Natural killer cell (primary cell): ENCODE results near the gene NPW. TPM values are rescaled to one million over a fixed set of nuclear protein-coding genes. Genes with fewer than 3 reads are reported as not detected.

Source experiments
- ATAC-seq, 3 donors: fragments of 150-1000 bp in 2 of 3; fragments of 200-7000 bp in 1 of 3; cut with Tn5 transposase; 1 replicate in 1 of 3; 2 replicates in 2 of 3; pipeline ENCODE4 v1.10.0; 2021; ENCODE audit warnings: mild to moderate bottlenecking in 2 of 3, moderate library complexity in 2 of 3
- DNase-seq, 2 donors: peaks; one replicate each; pipeline versions ENCODE4 v3.0.0 to v3.0.0-alpha.2; 2013 to 2021; ENCODE audit warnings: mixed read lengths in 1 of 2
- H3K27ac ChIP-seq: one replicate; pipeline ENCODE4 v1.5.1; 2013; ENCODE audit warnings: mild to moderate bottlenecking, low read length
- H3K27me3 ChIP-seq: one replicate; pipeline ENCODE4 v1.6.1; 2013; ENCODE audit warnings: low read length; ENCODE audit not compliant: control insufficient read depth, insufficient read depth
- H3K36me3 ChIP-seq: one replicate; pipeline ENCODE4 v1.6.1; 2013; ENCODE audit warnings: low read length; ENCODE audit not compliant: control insufficient read depth, insufficient read depth
- H3K4me1 ChIP-seq: one replicate; pipeline ENCODE4 v1.6.1; 2013; ENCODE audit warnings: low read length; ENCODE audit not compliant: control insufficient read depth, insufficient read depth
- H3K4me3 ChIP-seq: one replicate; pipeline ENCODE4 v1.5.1; 2013; ENCODE audit warnings: low read length
- H3K9me3 ChIP-seq: one replicate; pipeline ENCODE4 v1.6.1; 2013; ENCODE audit warnings: low read length; ENCODE audit not compliant: control insufficient read depth, insufficient read depth
- H3K27ac Mint-ChIP-seq, 2 donors: one replicate each; pipeline ENCODE4 v1.8.0; 2022; ENCODE audit warnings: mild to moderate bottlenecking in 2 of 2, mixed read lengths in 2 of 2, moderate library complexity in 1 of 2
- H3K27me3 Mint-ChIP-seq, 2 donors: one replicate each; pipeline ENCODE4 v1.8.0; 2022; ENCODE audit warnings: low read depth in 2 of 2, mixed read lengths in 2 of 2
- H3K36me3 Mint-ChIP-seq: one replicate; pipeline ENCODE4 v1.8.0; 2022; ENCODE audit warnings: mixed read lengths
- H3K4me1 Mint-ChIP-seq, 2 donors: one replicate each; pipeline ENCODE4 v1.8.0; 2022; ENCODE audit warnings: mixed read lengths in 2 of 2
- H3K4me3 Mint-ChIP-seq: one replicate; pipeline ENCODE4 v1.8.0; 2022; ENCODE audit warnings: mild to moderate bottlenecking, moderate library complexity, mixed read lengths
- H3K9me3 Mint-ChIP-seq, 2 donors: one replicate each; pipeline ENCODE4 v1.8.0; 2022; ENCODE audit warnings: mixed read lengths in 2 of 2
- WGBS: methylation state at CpG from one replicate; pipeline ENCODE4 v1.1.7; 2013; ENCODE audit warnings: missing lambda C conversion rate; ENCODE audit not compliant: insufficient coverage; 5-methylcytosine and 5-hydroxymethylcytosine counted together
- intact Hi-C: fragments of 100-400 bp; cut with micrococcal nuclease; formaldehyde crosslinking; loops from one replicate; pipeline ENCODE4 v1.14.2; 2022
- total RNA-seq, 4 donors: library from RNA; stranded (reverse); fragments of 120-200 nt in 1 of 4; gene quantifications; one replicate each; pipeline versions ENCODE4 v1.2.3 to v1.2.4, GENCODE V29; 2013 to 2022
- TF ChIP-seq, protein P1 (sequence below): fragments of 200-600 bp; IDR thresholded peaks from one replicate; pipeline ENCODE4 v1.8.0; 2022; ENCODE audit warnings: antibody characterized with exemption

NPW gene
- total RNA-seq, 3 donors from 2014 or later (not counting 1 experiment from before 2014, with no cell fraction given), result 0.80 TPM; not detected in 2

DNA sequence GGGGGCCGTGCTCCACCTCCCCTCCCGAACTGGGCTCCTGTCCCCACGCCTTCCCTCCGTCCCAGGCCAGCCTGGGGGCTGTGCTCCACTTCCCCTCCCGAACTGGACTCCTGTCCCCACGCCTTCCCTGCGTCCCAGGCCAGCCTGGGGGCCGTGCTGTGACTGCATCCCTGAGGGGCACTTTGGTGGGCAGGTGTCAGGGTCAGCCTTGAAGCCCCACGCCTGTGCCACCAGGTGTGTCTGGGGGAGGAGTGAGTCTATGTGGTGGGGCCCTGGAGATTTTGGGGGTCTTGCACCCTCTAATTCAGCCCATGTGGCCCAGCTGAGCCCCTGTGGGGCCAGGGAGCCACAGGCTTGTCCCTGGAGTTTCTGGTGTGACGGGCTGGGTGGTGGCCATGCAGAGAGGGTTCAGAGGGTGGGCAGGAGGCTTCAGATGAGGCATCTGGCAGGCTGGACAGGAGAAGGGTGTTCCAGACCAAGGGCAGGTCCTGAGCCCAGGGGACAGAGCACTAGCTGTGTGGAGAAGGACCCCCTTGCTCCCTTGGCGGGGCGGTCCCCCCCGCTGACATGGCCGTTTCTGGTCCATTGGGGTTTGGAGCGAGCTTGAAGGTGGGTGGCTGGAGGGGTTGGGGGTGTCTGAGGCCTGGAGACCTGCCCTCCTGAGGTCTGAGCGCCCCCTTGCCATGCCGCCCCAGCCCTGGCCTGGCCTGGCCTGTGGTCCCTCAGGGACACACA, 15.3 kb downstream of the NPW start:
- ATAC-seq, result no peak
- Histone ChIP-seq H3K27me3 (no peaks in the 10 kb centered on the region), H3K4me3 (no peak overlapping the region), H3K9me3 (no peaks in the 10 kb centered on the region), H3K27ac (no peak overlapping the region), H3K4me1 (peaks cover 6% of the 10 kb centered on the region), H3K36me3 (no peaks in the 10 kb centered on the region)
- intact Hi-C loops, result no loop called here
- H3K27ac Mint-ChIP-seq, result no peak overlapping the region
- no peak for DNase-seq
- no peaks in the 10 kb centered on the region for H3K36me3 Mint-ChIP-seq
- WGBS, result 93% methylated on average over 17 of the region's 17 CpGs
- H3K27me3 Mint-ChIP-seq, result no peaks in the 10 kb centered on the region
- no peak overlapping the region for H3K4me3 Mint-ChIP-seq
- no peaks in the 10 kb centered on the region for H3K9me3 Mint-ChIP-seq
- no peaks in the 10 kb centered on the region for H3K4me1 Mint-ChIP-seq
- TF ChIP-seq, protein P1, sequence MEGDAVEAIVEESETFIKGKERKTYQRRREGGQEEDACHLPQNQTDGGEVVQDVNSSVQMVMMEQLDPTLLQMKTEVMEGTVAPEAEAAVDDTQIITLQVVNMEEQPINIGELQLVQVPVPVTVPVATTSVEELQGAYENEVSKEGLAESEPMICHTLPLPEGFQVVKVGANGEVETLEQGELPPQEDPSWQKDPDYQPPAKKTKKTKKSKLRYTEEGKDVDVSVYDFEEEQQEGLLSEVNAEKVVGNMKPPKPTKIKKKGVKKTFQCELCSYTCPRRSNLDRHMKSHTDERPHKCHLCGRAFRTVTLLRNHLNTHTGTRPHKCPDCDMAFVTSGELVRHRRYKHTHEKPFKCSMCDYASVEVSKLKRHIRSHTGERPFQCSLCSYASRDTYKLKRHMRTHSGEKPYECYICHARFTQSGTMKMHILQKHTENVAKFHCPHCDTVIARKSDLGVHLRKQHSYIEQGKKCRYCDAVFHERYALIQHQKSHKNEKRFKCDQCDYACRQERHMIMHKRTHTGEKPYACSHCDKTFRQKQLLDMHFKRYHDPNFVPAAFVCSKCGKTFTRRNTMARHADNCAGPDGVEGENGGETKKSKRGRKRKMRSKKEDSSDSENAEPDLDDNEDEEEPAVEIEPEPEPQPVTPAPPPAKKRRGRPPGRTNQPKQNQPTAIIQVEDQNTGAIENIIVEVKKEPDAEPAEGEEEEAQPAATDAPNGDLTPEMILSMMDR, result no peak

DNA sequence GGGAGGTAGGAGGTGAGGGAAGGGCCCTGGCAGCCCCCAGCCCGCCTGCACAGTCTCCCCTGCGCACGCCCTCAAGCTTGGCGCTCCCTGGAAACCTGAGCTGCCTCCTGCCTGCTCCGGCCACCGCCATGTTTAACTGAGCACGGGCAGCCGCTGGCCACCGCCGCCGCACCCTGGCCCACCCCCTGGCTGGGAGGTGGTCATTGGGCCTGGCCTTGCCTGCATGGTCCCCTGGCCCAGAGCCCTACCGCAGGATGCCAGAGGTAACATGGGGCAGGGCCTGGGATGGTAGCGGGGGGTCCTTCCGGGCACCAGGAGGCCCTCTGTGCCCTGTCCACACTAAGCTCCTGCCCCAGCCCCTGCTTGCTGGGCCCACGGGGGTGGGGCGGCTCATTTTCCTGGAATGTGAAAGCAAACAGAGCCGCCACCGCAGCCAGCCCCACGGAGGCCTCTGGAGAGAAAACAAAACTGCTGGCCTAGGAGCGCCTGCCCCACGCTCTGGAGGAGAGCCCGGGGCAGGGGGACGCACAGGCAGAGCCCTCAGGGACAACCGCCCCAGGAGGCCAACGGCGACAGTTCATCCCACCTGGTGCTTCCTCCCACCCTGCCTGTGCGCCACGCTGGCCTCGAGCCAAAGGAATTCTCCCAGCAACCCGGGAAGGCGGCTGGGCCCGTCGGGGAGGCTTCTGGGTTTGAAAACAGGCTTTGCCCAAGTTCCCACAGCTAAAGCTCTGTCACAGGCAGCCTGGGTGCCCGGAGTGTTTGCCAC, 16.0 kb downstream of the NPW start:
- no peaks in the 10 kb centered on the region for H3K27me3 ChIP-seq
- 94% methylated on average over 34 of the region's 34 CpGs for WGBS
- H3K36me3 Mint-ChIP-seq, result no peaks in the 10 kb centered on the region

DNA sequence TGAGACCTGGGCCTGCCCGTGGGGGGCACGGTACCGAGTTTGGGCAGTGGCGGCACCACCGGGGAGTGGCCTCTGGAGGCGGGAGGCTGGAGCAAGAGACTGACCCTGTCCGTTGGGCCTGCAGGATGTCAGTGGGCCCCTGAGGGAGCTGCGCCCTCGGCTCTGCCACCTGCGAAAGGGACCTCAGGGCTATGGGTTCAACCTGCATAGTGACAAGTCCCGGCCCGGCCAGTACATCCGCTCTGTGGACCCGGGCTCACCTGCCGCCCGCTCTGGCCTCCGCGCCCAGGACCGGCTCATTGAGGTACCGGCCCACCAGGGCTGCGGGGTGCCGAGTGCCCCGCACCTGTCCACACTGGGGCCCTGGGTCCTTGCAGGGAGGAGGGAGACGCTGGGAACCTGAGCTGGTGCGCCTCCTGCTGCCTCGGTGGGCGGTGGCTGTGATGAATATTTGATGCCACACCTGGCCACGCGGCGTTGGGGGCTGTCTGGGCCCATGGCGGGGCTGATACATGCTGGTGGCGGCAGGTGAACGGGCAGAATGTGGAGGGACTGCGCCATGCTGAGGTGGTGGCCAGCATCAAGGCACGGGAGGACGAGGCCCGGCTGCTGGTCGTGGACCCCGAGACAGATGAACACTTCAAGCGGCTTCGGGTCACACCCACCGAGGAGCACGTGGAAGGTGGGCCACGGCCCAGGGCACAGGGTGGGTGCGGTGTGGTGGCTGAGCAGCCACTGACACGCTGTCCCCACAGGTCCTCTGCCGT, 16.8 kb downstream of the NPW start:
- no peak for DNase-seq
- Mint-ChIP-seq H3K9me3 (no peaks in the 10 kb centered on the region), H3K4me1 (no peaks in the 10 kb centered on the region), H3K27me3 (no peaks in the 10 kb centered on the region), H3K4me3 (no peak overlapping the region), H3K27ac (no peak overlapping the region), H3K36me3 (no peaks in the 10 kb centered on the region)
- Histone ChIP-seq H3K27me3 (no peaks in the 10 kb centered on the region), H3K36me3 (no peaks in the 10 kb centered on the region), H3K4me3 (no peak overlapping the region), H3K4me1 (peaks cover 6% of the 10 kb centered on the region), H3K27ac (no peak overlapping the region), H3K9me3 (no peaks in the 10 kb centered on the region)
- TF ChIP-seq, protein P1, result no peak
- intact Hi-C loops, result no loop called here
- ATAC-seq, result no peak
- WGBS, result 94% methylated on average over 47 of the region's 47 CpGs

More for the DNA sequence above, 16.0 kb downstream of the NPW start:
- intact Hi-C loops, result no loop called here
- Histone ChIP-seq H3K36me3 (no peaks in the 10 kb centered on the region), H3K27ac (no peak overlapping the region), H3K4me1 (peaks cover 6% of the 10 kb centered on the region), H3K9me3 (no peaks in the 10 kb centered on the region), H3K4me3 (no peak overlapping the region)
- Mint-ChIP-seq H3K27me3 (no peaks in the 10 kb centered on the region), H3K4me1 (no peaks in the 10 kb centered on the region), H3K9me3 (no peaks in the 10 kb centered on the region), H3K4me3 (no peak overlapping the region), H3K27ac (no peak overlapping the region)
- TF ChIP-seq, protein P1, result no peak
- DNase-seq (no peak), ATAC-seq (no peak)
